Right lobe of liver (tissue), 6 donors: ENCODE results near the gene RTN4R. TPM values are rescaled to one million over a fixed set of nuclear protein-coding genes. Genes with fewer than 3 reads are reported as not detected.
"Not testable (repeated sequence)": the region's sequence is repeated elsewhere in the genome, so short reads cannot be mapped to it uniquely, and the experiment has no call there.

Experiments
- ATAC-seq, 4 donors: fragments of 200-7000 bp; cut with Tn5 transposase; one replicate each; pipeline ENCODE4 v1.9.1; 2020; ENCODE audit warnings: mild to moderate bottlenecking in 4 of 4, moderate library complexity in 4 of 4
- DNase-seq, 3 donors: peaks; one replicate each; pipeline ENCODE4 v3.0.0-alpha.2; 2020
- H3K27ac ChIP-seq, 3 donors: fragments of 200-600 bp; one replicate each; pipeline ENCODE4 v1.8.0; 2022
- H3K27me3 ChIP-seq, 2 donors: fragments of 200-600 bp; one replicate each; pipeline ENCODE4 v1.8.0; 2022
- H3K36me3 ChIP-seq, 4 donors: fragments of 200-600 bp; sonication (generic) in 1 of 4; one replicate each; pipeline versions ENCODE4 v1.5.1 to v1.8.0; 2017 to 2022; ENCODE audit warnings: control low read depth in 1 of 4
- H3K4me1 ChIP-seq, 4 donors: fragments of 200-600 bp; sonication (generic) in 1 of 4; one replicate each; pipeline versions ENCODE4 v1.5.1 to v1.8.0; 2017 to 2022; ENCODE audit warnings: control low read depth in 1 of 4
- H3K4me3 ChIP-seq, 3 donors: fragments of 200-600 bp; one replicate each; pipeline ENCODE4 v1.8.0; 2022
- H3K9me3 ChIP-seq, 4 donors: fragments of 200-600 bp; sonication (generic) in 1 of 4; one replicate each; pipeline versions ENCODE4 v1.5.1 to v1.8.0; 2017 to 2022; ENCODE audit warnings: control low read depth in 1 of 4
- CTCF ChIP-seq, 4 donors: fragments of 200-600 bp in 3 of 4; fragments of 450-650 bp in 1 of 4; IDR thresholded peaks; one replicate each; pipeline versions ENCODE4 v1.5.1 to v1.8.0; 2016 to 2022; ENCODE audit warnings: antibody characterized with exemption in 4 of 4, mild to moderate bottlenecking in 2 of 4
- POLR2A ChIP-seq: fragments of 450-650 bp; IDR thresholded peaks from one replicate; pipeline ENCODE4 v1.6.1; 2017; ENCODE audit warnings: antibody characterized with exemption, mild to moderate bottlenecking
- WGBS: methylation state at CpG from one replicate; pipeline ENCODE4 v1.1.6; 2018; ENCODE audit warnings: low coverage, low lambda C conversion rate; ENCODE audit not compliant: insufficient coverage; ENCODE audit errors: missing lambda C conversion rate; 5-methylcytosine and 5-hydroxymethylcytosine counted together
- intact Hi-C, 2 donors: fragments of 100-400 bp; cut with DNase I; formaldehyde crosslinking; loops; one replicate each; pipeline versions ENCODE4 v1.11.2 to v1.14.1; 2022
- total RNA-seq, 6 experiments: library from RNA; depleted of rRNA in 2 of 6; stranded (reverse); fragments of >200 nt in 2 of 6; fragmentation: NEBNext Ultra II Directional in 3 of 6; extraction: Animal tissue kit (Norgen Biotek cat#: 25700) in 3 of 6; gene quantifications; one replicate each; pipeline versions ENCODE4 v1.1.0 to v1.2.4, GENCODE V29; 2016 to 2023
- donor health status: DM: no; HTN: yes; CAD: no.
- donor health status: DM: no; HTN: no; CAD: no.
- donor health status: DM: no; HTN: no; CAD: no.
- donor health status: DM: no; HTN: yes; CAD: no.
- donor health status: DM: no; HTN: yes; CAD: no.

The RTN4R gene
- total RNA-seq, 6 experiments from 2014 or later: 3.0 to 12.4 (median 8.5) TPM

- WGBS: 67% methylated on average over 1 of the region's 9 CpGs
- intact Hi-C loops: no loop called here
- Histone ChIP-seq H3K4me3 (no peak overlapping the region), H3K27me3 (no peaks in the 10 kb centered on the region), H3K9me3 (no peaks in the 10 kb centered on the region), H3K36me3 (no peaks in the 10 kb centered on the region), H3K4me1 (peaks cover 0 to under 1% (median 0%) of the 10 kb centered on the region in 4 donors), H3K27ac (no peak overlapping the region)
- DNase-seq (no peak), ATAC-seq (no peak)
- no peak for TF ChIP-seq CTCF (IDR thresholded peaks at IDR 0.05)
- TF ChIP-seq POLR2A: no peak
These were observed 4.1 kb upstream of the RTN4R start for GRCh38 chr22:20272174-20272573.

- WGBS: 17% methylated on average over 1 of the region's 14 CpGs
- Histone ChIP-seq H3K4me3 (no peak overlapping the region), H3K9me3 (no peaks in the 10 kb centered on the region), H3K27ac (no peak overlapping the region), H3K36me3 (no peaks in the 10 kb centered on the region), H3K27me3 (no peaks in the 10 kb centered on the region), H3K4me1 (peaks cover 0 to 5% (median 0%) of the 10 kb centered on the region in 4 donors)
- DNase-seq: no peak
- intact Hi-C loops: no loop called here
- TF ChIP-seq CTCF (IDR thresholded peaks at IDR 0.05) (no peak), POLR2A (no peak)
- peak in 1 of 4 donors; percentile 23 for ATAC-seq
These were observed 3.2 kb upstream of the RTN4R start for GRCh38 chr22:20271114-20271994.

GRCh38 chr22:20270190-20271113 is 2.3 kb upstream of the RTN4R start:
- H3K27ac ChIP-seq, H3K27me3 ChIP-seq, intact Hi-C loops, H3K36me3 ChIP-seq, H3K4me3 ChIP-seq, DNase-seq, H3K4me1 ChIP-seq, H3K9me3 ChIP-seq: not testable (repeated sequence)
- TF ChIP-seq CTCF (IDR thresholded peaks at IDR 0.05): peak in 2 of 4 donors; percentile 7 to 9
- ATAC-seq: peak; percentile 41 to 71 (median 70)
- no CpG with 5 or more reads among the region's 23 CpGs for WGBS

GRCh38 chr22:20269673-20270072 is 1.6 kb upstream of the RTN4R start:
- intact Hi-C loops, H3K9me3 ChIP-seq, H3K36me3 ChIP-seq, H3K27ac ChIP-seq, H3K4me3 ChIP-seq, ATAC-seq, DNase-seq, H3K27me3 ChIP-seq: not testable (repeated sequence)
- H3K4me1 ChIP-seq: peaks cover 0 to 13% (median 3%) of the 10 kb centered on the region in 4 donors
- WGBS: no CpG with 5 or more reads among the region's 8 CpGs

GRCh38 chr22:20269201-20269600 is 1.1 kb upstream of the RTN4R start:
- H3K36me3 ChIP-seq, H3K4me3 ChIP-seq, ATAC-seq, H3K27ac ChIP-seq, DNase-seq, H3K27me3 ChIP-seq, intact Hi-C loops, H3K9me3 ChIP-seq: not testable (repeated sequence)
- peaks cover 0 to 15% (median 3%) of the 10 kb centered on the region in 4 donors for H3K4me1 ChIP-seq
- WGBS: no CpG with 5 or more reads among the region's 4 CpGs
